ENCODE results near the gene OR4D6. TPM values are rescaled to one million over a fixed set of nuclear protein-coding genes. Genes with fewer than 3 reads are reported as not detected.

The OR4D6 gene
- not detected for total RNA-seq
- not detected for polyA plus RNA-seq (2013, experiment 1 of 2)
- not detected for polyA plus RNA-seq (2013, experiment 2 of 2)
- total RNA-seq, result 0 reads per million in 172 experiments

DNA sequence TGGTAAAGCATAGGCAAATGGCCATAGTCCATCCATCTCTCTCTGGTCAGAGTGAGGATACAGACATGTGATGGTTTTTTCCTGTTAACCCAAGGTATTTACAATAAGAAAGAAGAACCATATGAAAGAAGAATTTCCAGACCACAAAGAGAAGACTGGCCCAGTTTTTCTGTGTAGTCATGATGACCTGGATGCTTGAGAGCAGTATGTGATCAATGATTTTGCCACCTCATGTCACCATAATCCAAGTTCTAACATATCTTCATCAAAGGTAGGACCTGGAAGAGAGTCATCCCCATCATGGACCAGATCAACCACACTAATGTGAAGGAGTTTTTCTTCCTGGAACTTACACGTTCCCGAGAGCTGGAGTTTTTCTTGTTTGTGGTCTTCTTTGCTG, at the start of gene OR4D6:
TSS of gene OR4D6 (plus strand) at position 301 of the 400 bp plus-strand sequence. CDS start at position 301, 0 bp downstream.
- no peaks in the 10 kb centered on the region for H3K36me3 ChIP-seq (ENCODE audit: insufficient read depth, low read length)
- no peaks in the 10 kb centered on the region for H3K9me3 ChIP-seq (ENCODE audit: control insufficient read depth in 1 of 2, insufficient read depth in 1 of 2, low read length in 2 of 2)
- intact Hi-C loops (cut with DNase I, micrococcal nuclease), result no loop called here
- POLR2A ChIA-PET, result interaction anchor here (0.6 kb wide), 1 partner anchor 16 kb away, joined by 3 read pairs; the partner anchor contains the start of gene OR4D10
- Mint-ChIP-seq H3K4me1 (ENCODE audit: low read depth) (no peaks in the 10 kb centered on the region), H3K9me3 (no peaks in the 10 kb centered on the region), H3K36me3 (ENCODE audit: low read depth) (no peaks in the 10 kb centered on the region), H3K27ac (no peak within 1 kb of the TSS), H3K27me3 (peaks cover 30% of the 10 kb centered on the region), H3K4me3 (no peak within 1 kb of the TSS)
- H3K4me3 ChIP-seq (ENCODE audit: low read length), result no peak within 1 kb of the TSS
- TF ChIP-seq, protein P1, sequence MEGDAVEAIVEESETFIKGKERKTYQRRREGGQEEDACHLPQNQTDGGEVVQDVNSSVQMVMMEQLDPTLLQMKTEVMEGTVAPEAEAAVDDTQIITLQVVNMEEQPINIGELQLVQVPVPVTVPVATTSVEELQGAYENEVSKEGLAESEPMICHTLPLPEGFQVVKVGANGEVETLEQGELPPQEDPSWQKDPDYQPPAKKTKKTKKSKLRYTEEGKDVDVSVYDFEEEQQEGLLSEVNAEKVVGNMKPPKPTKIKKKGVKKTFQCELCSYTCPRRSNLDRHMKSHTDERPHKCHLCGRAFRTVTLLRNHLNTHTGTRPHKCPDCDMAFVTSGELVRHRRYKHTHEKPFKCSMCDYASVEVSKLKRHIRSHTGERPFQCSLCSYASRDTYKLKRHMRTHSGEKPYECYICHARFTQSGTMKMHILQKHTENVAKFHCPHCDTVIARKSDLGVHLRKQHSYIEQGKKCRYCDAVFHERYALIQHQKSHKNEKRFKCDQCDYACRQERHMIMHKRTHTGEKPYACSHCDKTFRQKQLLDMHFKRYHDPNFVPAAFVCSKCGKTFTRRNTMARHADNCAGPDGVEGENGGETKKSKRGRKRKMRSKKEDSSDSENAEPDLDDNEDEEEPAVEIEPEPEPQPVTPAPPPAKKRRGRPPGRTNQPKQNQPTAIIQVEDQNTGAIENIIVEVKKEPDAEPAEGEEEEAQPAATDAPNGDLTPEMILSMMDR (IDR thresholded peaks at IDR 0.05), result no peak
- DNase-seq, result no peak
- no peak within 1 kb of the TSS for H3K27ac ChIP-seq (ENCODE audit: low read depth in 1 of 2, low read length in 2 of 2)
- no peak for ATAC-seq (ENCODE audit: poor library complexity)
- no peaks in the 10 kb centered on the region for H3K4me1 ChIP-seq (ENCODE audit: insufficient read depth, low read length)
- CTCF ChIA-PET, result no interaction called here
- peaks cover 3 to 9% of the 10 kb centered on the region in 2 experiments for H3K27me3 ChIP-seq (ENCODE audit: control insufficient read depth in 1 of 2, insufficient read depth in 2 of 2, low read length in 2 of 2)

DNA sequence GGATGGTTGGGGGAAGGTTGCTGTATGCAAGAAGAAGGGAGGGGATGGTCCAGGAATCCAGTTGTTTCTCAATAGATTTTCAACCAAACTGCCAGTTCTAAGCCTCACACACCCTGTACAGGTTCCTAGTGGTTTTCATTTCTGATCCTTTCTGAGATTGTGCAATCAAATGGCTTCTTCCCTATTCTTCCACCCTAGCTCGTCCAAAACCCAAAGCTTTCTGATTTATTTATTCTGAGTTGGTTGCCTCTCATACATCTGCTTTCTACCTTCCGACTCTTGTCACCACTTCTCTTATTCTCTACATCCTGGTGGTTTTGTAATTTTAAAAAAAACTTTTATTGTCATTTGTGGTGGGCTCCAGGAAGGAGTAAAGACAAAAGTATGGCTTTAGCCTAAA, 43.1 kb upstream of the OR4D6 start:
- Mint-ChIP-seq H3K27me3 (peaks cover 32% of the 10 kb centered on the region), H3K4me1 (ENCODE audit: low read depth) (peaks cover 10% of the 10 kb centered on the region), H3K4me3 (no peak overlapping the region), H3K27ac (no peak overlapping the region), H3K36me3 (ENCODE audit: low read depth) (no peaks in the 10 kb centered on the region), H3K9me3 (peaks cover 3% of the 10 kb centered on the region)
- Histone ChIP-seq H3K27me3 (ENCODE audit: control insufficient read depth in 1 of 2, insufficient read depth in 2 of 2, low read length in 2 of 2) (peaks cover 5 to 18% of the 10 kb centered on the region in 2 experiments), H3K4me3 (ENCODE audit: low read length) (no peak overlapping the region), H3K4me1 (ENCODE audit: insufficient read depth, low read length) (no peaks in the 10 kb centered on the region), H3K36me3 (ENCODE audit: insufficient read depth, low read length) (no peaks in the 10 kb centered on the region), H3K27ac (ENCODE audit: low read depth in 1 of 2, low read length in 2 of 2) (no peak overlapping the region), H3K9me3 (ENCODE audit: control insufficient read depth in 1 of 2, insufficient read depth in 1 of 2, low read length in 2 of 2) (peaks cover 0 to 12% of the 10 kb centered on the region in 2 experiments)
- ATAC-seq (ENCODE audit: poor library complexity) (no peak), DNase-seq (no peak)
- TF ChIP-seq, protein P1 (IDR thresholded peaks at IDR 0.05), result no peak
- ChIA-PET POLR2A (no interaction called here), CTCF (no interaction called here)
- intact Hi-C loops (cut with DNase I, micrococcal nuclease), result no loop called here

DNA sequence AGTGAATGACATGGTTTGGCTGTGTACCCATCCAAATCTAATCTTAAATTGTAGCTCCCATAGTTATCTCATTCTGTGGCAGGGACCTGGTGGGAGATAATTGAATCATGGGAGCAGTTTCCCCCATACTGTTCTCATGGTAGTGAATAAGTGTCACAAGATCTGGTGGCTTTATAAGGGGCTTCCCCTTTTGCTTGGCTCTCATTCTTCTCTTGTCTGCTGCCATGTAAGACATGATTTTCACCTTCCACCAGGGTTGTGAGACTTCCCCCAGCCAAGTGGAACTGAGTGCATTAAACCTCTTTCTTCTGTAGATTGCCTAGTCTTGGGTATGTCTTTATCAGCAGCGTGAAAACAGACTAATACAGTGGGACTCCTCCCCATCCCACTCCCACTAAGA, 41.6 kb upstream of the OR4D6 start:
- H3K27ac ChIP-seq (ENCODE audit: low read depth in 1 of 2, low read length in 2 of 2), result no peak overlapping the region
- Mint-ChIP-seq H3K4me3 (no peak overlapping the region), H3K27ac (no peak overlapping the region), H3K9me3 (peaks cover 3% of the 10 kb centered on the region), H3K4me1 (ENCODE audit: low read depth) (peaks cover 10% of the 10 kb centered on the region), H3K27me3 (peaks cover 32% of the 10 kb centered on the region), H3K36me3 (ENCODE audit: low read depth) (no peaks in the 10 kb centered on the region)
- H3K4me3 ChIP-seq (ENCODE audit: low read length), result no peak overlapping the region
- ChIA-PET POLR2A (no interaction called here), CTCF (no interaction called here)
- TF ChIP-seq, protein P1 (IDR thresholded peaks at IDR 0.05), result no peak
- intact Hi-C loops (cut with DNase I, micrococcal nuclease), result no loop called here
- H3K27me3 ChIP-seq (ENCODE audit: control insufficient read depth in 1 of 2, insufficient read depth in 2 of 2, low read length in 2 of 2), result peaks cover 5 to 18% of the 10 kb centered on the region in 2 experiments
- H3K36me3 ChIP-seq (ENCODE audit: insufficient read depth, low read length), result no peaks in the 10 kb centered on the region
- DNase-seq (peak in 1 of 14 experiments; percentile 15), ATAC-seq (ENCODE audit: poor library complexity) (no peak)
- no peaks in the 10 kb centered on the region for H3K9me3 ChIP-seq (ENCODE audit: control insufficient read depth in 1 of 2, insufficient read depth in 1 of 2, low read length in 2 of 2)
- H3K4me1 ChIP-seq (ENCODE audit: insufficient read depth, low read length), result no peaks in the 10 kb centered on the region

Data from CD4-positive, alpha-beta T cell (primary cell).